Umbilical cord (tissue), 2 donors: Measurements from ENCODE around the gene CHST13. TPM values are rescaled to one million over a fixed set of nuclear protein-coding genes. Genes with fewer than 3 reads are reported as not detected.
"Not testable (repeated sequence)": the region's sequence is repeated elsewhere in the genome, so short reads cannot be mapped to it uniquely, and the experiment has no call there.

Experiments
- DNase-seq: peaks from one replicate; pipeline ENCODE4 v3.0.0-alpha.2; 2015; ENCODE audit warnings: low spot score
- total RNA-seq: library from RNA; depleted of rRNA; stranded (reverse); fragments of >200 nt; gene quantifications from one replicate; pipeline ENCODE4 v1.2.3, GENCODE V29; 2014; ENCODE audit warnings: low replicate concordance; ENCODE audit not compliant: insufficient read depth

The CHST13 gene
- total RNA-seq, 1 donor from 2014 or later = not detected

DNA sequence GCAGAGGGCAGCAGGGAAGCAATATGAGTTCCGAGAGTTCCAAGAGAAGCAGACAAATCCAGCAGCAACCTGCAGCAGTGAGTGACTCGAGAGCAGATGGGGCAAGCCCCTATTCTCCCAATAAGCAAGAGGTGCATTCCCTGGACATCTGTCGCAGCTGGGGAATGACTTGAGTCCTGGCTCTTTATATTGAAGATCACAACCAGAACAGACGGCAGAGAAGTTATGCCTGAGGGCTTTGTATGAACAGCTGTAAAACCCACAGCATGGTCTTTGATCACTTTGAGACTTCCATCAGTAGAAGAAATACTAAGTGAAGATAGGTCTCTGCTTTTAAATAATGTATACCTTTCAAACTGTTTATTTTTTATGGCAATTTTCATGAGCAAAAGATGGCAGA, 58.4 kb downstream of the CHST13 start:
- no peak for DNase-seq

DNA sequence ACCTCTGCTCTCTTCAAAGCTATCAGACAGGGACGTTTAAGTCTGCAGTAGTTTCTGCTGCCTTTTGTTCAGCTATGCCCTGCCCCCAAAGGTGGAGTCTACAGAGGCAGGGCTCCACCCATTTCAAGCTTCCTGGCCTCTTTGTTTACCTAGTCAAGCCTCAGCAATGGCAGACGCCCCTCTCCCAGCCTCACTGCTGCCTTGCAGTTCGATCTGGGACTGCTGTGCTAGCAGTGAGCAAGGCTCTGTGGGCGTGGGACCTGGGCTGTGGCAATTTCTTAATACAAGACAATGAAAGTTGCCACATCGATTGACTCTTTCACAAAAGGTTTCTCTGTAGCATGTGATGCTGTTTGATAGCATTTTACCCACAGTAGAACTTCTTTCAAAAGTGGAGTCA, 67.6 kb downstream of the CHST13 start:
- DNase-seq = not testable (repeated sequence)

Other genes starting within 250 kb of the CHST13 start
- gene KLF15, start 166.7 kb upstream of the CHST13 start, total RNA-seq = 1.7 TPM
- gene CFAP100, start 129.2 kb upstream of the CHST13 start, total RNA-seq = 3.4 TPM
- gene ZXDC, start 48.3 kb upstream of the CHST13 start, total RNA-seq = 28.6 TPM
- gene UROC1, start 6.4 kb upstream of the CHST13 start, total RNA-seq = 0.48 TPM
- 1.7 TPM for gene C3orf22, start 34.8 kb downstream of the CHST13 start, total RNA-seq
- 19.3 TPM for gene TXNRD3, start 131.0 kb downstream of the CHST13 start, total RNA-seq
- 11.8 TPM for gene CHCHD6, start 180.1 kb downstream of the CHST13 start, total RNA-seq